Nephron (organoid): Measurements from ENCODE around the gene HDAC4.

Experiments
- H3K27ac Mint-ChIP-seq, 3 experiments: 2 replicates each; pipeline ENCODE4 v1.8.0; 2020; ENCODE audit warnings: mixed read lengths in 3 of 3, mild to moderate bottlenecking in 2 of 3, moderate library complexity in 1 of 3
- H3K27me3 Mint-ChIP-seq: 2 replicates; pipeline ENCODE4 v1.8.0; 2021; ENCODE audit warnings: low read depth, mild to moderate bottlenecking, moderate library complexity, mixed read lengths
- H3K36me3 Mint-ChIP-seq: 2 replicates; pipeline ENCODE4 v1.8.0; 2020; ENCODE audit warnings: low read depth, mixed read lengths
- H3K4me1 Mint-ChIP-seq: 2 replicates; pipeline ENCODE4 v1.8.0; 2020; ENCODE audit warnings: mixed read lengths
- H3K4me3 Mint-ChIP-seq, 3 experiments: 2 replicates each; pipeline ENCODE4 v1.8.0; 2020; ENCODE audit warnings: mild to moderate bottlenecking in 3 of 3, mixed read lengths in 3 of 3, moderate library complexity in 2 of 3
- H3K9me3 Mint-ChIP-seq: 2 replicates; pipeline ENCODE4 v1.8.0; 2020; ENCODE audit warnings: mixed read lengths
- TF ChIP-seq, protein P1 (sequence below), 3 experiments: fragments of 200-600 bp; sonication (generic); IDR thresholded peaks; one replicate each; pipeline ENCODE4 v1.5.0; 2021; ENCODE audit warnings: antibody characterized with exemption in 3 of 3; ENCODE audit not compliant: unreplicated experiment in 3 of 3

Gene HDAC4

DNA sequence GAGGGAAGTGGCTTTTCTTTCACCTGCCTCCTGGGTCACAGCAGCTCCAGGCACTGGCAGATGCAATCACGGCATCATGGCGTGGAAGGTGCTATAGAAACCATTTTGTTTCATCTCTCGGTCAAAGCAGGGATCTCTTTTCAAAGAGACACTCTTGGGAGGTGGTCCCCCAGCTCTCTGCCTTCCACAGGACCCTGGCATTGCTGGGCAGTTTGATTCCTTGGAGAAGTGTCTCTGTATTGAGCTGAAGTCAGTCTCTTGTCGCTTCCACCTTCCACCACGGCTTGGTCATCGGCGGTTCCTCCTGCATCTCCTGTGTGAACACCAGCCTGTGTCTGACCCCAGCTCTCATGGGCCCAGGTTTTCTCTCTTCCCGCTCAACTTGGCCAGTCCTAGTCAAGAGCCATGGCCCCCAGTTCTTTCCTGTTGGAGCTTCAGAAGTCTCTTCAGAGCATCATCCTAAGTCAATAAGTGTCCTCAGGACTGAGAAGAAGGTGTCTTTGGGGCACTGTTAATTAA lies 42.3 kb upstream of the HDAC4 start:
- H3K27me3 Mint-ChIP-seq, result peaks cover 35% of the 10 kb centered on the region
- peaks cover 13% of the 10 kb centered on the region for H3K9me3 Mint-ChIP-seq
- H3K27ac Mint-ChIP-seq, result peak overlapping the region in 1 of 3 experiments; percentile 24
- no peak overlapping the region for H3K4me3 Mint-ChIP-seq
- H3K36me3 Mint-ChIP-seq, result peaks cover 3% of the 10 kb centered on the region
- TF ChIP-seq, protein P1, sequence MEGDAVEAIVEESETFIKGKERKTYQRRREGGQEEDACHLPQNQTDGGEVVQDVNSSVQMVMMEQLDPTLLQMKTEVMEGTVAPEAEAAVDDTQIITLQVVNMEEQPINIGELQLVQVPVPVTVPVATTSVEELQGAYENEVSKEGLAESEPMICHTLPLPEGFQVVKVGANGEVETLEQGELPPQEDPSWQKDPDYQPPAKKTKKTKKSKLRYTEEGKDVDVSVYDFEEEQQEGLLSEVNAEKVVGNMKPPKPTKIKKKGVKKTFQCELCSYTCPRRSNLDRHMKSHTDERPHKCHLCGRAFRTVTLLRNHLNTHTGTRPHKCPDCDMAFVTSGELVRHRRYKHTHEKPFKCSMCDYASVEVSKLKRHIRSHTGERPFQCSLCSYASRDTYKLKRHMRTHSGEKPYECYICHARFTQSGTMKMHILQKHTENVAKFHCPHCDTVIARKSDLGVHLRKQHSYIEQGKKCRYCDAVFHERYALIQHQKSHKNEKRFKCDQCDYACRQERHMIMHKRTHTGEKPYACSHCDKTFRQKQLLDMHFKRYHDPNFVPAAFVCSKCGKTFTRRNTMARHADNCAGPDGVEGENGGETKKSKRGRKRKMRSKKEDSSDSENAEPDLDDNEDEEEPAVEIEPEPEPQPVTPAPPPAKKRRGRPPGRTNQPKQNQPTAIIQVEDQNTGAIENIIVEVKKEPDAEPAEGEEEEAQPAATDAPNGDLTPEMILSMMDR (IDR thresholded peaks at IDR 0.05; ENCODE audit: unreplicated experiment in 3 of 3), result no peak
- peaks cover 49% of the 10 kb centered on the region for H3K4me1 Mint-ChIP-seq

DNA sequence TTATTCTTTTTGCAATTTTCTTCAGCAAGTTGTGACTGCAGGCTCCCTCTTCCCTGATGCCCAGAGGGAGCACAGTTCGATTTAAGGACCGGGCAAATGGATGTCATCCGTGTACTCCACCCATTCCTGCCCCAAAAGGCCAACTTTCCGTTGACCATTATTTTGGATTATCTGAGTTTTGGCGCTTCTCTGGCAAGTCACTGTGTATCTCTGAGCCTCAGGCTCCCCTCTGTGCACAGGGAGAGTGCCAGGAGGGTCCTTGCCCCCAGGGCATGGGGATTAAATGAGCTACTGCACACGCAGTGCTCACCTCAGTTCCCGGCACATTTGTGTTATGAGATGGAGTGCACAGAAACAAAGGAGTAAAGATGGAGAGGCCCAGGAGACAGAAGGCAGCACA lies 41.4 kb upstream of the HDAC4 start:
- H3K4me3 Mint-ChIP-seq, result no peak overlapping the region
- H3K9me3 Mint-ChIP-seq, result peaks cover 12% of the 10 kb centered on the region
- H3K27ac Mint-ChIP-seq, result peak overlapping the region in 2 of 3 experiments; percentile 86 to 89
- H3K4me1 Mint-ChIP-seq, result peaks cover 49% of the 10 kb centered on the region
- peaks cover 3% of the 10 kb centered on the region for H3K36me3 Mint-ChIP-seq
- TF ChIP-seq, protein P1 (IDR thresholded peaks at IDR 0.05; ENCODE audit: unreplicated experiment in 3 of 3), result no peak
- peaks cover 35% of the 10 kb centered on the region for H3K27me3 Mint-ChIP-seq

DNA sequence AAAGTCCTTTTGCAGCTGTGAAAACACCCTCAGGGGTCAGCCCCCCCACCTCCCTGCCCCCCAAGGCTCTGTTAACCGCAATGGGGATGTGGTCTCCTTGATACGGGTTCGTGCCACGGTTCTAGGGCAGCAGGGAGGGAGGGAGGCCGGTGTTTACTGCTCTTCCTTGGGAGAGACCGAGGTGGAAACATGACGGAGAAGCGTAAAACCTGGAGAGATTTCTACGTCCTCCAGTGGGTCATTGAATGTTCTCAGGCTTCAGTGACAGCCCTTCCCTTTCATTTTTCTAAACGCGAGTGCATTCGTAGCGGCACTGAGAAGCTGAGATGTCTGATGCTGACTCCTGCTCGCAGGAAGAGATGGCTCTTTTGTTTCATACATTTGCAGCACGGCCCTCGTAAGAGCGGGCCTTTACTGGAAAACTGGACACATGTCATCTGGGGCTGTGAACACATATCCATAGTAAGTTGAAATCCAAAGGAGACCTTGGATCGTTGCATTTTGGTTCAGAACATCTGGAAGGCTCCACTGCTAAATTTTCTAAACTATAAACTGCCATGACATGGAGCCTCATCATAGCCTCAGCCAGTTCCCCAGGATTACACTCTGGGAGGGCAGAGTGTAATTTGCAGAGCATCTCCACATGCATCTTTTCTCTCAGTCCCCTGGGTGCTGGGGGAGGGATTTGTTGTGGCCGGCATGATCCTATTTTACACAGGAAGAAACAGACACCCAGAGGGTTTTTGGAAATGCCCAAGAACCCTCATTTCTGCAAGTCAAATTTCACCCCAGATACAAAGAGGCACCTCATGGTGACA lies 40.6 kb upstream of the HDAC4 start:
- H3K36me3 Mint-ChIP-seq, result peaks cover under 1% of the 10 kb centered on the region
- H3K27ac Mint-ChIP-seq, result peak overlapping the region; percentile 63 to 89 (median 86)
- peaks cover 12% of the 10 kb centered on the region for H3K9me3 Mint-ChIP-seq
- peaks cover 35% of the 10 kb centered on the region for H3K27me3 Mint-ChIP-seq
- peaks cover 47% of the 10 kb centered on the region for H3K4me1 Mint-ChIP-seq
- peak overlapping the region in 2 of 3 experiments; percentile 15 to 28 for H3K4me3 Mint-ChIP-seq
- TF ChIP-seq, protein P1 (IDR thresholded peaks at IDR 0.05; ENCODE audit: unreplicated experiment in 3 of 3), result no peak

DNA sequence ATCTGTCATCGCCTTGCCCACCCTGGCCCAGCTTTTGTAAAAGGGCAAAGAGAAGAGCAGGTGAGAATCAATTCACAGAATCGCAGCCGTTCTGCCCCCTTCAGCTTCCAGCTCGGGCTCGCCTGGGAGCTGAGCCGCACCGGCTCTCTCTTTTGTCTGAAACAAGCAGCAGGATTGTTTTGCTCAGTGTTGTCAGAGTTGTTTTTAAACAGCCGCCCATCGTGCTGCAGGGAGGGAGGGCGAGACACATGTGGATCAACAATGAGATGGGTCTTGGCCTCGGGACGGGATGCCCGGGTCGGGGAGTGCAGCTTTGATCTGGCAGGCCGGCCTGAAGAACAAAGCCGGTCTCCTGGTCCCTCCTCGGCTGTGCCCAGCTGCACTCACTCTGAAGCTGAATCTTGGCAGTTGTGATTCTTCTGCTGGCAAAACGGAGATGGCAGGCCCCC lies 39.7 kb upstream of the HDAC4 start:
- H3K4me3 Mint-ChIP-seq, result peak overlapping the region; percentile 56 to 64 (median 57)
- H3K9me3 Mint-ChIP-seq, result peaks cover 7% of the 10 kb centered on the region
- H3K27me3 Mint-ChIP-seq, result peaks cover 34% of the 10 kb centered on the region
- peaks cover 38% of the 10 kb centered on the region for H3K4me1 Mint-ChIP-seq
- TF ChIP-seq, protein P1 (IDR thresholded peaks at IDR 0.05; ENCODE audit: unreplicated experiment in 3 of 3), result no peak
- H3K27ac Mint-ChIP-seq, result peak overlapping the region; percentile 53 to 89 (median 86)
- H3K36me3 Mint-ChIP-seq, result no peaks in the 10 kb centered on the region

DNA sequence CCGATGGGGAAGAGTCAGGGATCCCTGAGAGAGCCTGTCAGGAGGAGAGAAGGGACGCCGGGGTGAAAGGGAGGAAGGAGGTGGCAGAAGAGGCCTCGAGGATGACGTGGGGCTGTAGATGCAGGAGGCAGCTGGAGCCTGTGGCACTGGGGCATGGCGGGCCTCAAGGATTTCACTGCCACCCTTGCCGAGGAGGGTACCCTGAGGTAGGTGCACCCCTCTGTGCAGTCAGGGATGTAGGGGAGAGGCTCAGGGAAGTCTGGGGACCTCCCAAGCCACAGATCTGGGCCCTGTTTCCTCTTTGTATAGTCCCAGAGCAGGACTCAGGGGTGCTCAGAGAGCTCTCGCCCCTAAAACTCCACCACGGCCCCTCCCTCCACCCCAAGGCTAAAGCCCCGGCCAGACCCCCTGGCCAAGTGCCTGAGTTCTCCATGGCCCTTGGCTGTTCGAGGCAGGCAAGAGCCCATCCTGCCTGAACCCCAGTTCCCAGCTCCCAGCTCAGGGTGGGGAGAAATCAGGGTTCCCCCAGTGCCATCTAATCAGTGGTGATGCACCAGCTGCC lies 39.0 kb upstream of the HDAC4 start:
- peaks cover 30% of the 10 kb centered on the region for H3K27me3 Mint-ChIP-seq
- H3K36me3 Mint-ChIP-seq, result no peaks in the 10 kb centered on the region
- H3K27ac Mint-ChIP-seq, result peak overlapping the region in 1 of 3 experiments; percentile 89
- TF ChIP-seq, protein P1 (IDR thresholded peaks at IDR 0.05; ENCODE audit: unreplicated experiment in 3 of 3), result no peak
- no peak overlapping the region for H3K4me3 Mint-ChIP-seq
- H3K9me3 Mint-ChIP-seq, result peaks cover 7% of the 10 kb centered on the region
- peaks cover 32% of the 10 kb centered on the region for H3K4me1 Mint-ChIP-seq
